D341Med (cell line): Measurements from ENCODE around the gene GALC.
A peak's percentile ranks its signal among the peaks of the same experiment; 100 is the strongest.

Experiments used
- DNase-seq: peaks from one replicate; pipeline ENCODE4 v3.0.0; 2012; ENCODE audit warnings: low spot score

The GALC gene

GRCh38 chr14:87955501-87955900 is 37.5 kb downstream of the GALC start:
- no peak for DNase-seq

GRCh38 chr14:87952307-87953094 is 40.5 kb downstream of the GALC start:
- no peak for DNase-seq

DNA sequence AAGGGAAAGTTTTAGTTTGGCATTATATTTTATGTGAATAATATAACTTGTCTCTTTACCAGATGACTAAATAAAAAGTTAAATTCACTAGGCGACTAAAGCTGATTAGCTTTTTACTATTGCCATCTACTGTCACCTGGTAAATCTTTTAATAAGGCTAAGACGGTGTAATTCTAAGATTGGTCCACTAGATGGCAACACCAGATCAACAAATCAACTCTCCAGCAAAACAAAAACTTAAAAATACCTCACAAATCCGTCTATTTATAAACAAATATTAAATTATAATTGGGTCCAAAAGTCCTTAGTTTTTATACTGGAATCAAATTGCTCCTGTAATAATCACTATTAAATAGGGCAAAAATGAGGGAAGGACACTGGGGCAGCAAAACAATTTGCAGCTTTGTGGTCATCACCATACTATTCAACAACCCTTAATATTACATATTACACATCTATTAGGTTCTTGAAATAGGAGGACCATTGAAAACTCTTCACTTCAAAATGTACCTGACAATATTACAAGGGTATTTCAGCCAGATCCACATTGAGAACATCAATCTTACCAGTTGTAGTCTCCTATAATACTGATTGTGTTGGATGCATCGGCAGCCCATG is 47.9 kb downstream of the GALC start:
- no peak for DNase-seq

DNA sequence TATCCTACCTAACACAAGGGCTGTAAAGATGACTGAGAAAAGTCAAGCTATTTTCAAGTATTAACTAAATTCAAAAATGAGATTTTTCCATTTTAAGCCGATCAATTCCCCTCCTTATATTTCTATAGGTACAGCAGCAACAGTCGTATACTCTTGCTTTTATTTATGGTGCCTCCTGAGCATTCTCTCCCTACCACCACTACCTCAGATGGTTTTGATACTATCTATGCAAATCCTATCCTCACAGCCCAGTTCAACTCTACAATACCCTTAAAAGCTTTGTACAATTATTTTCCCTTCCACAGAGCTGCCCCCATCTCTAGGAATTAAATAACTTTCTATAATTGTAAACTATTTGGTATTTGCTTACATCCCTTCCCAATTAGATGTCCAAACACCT is 52.1 kb downstream of the GALC start:
- no peak for DNase-seq

DNA sequence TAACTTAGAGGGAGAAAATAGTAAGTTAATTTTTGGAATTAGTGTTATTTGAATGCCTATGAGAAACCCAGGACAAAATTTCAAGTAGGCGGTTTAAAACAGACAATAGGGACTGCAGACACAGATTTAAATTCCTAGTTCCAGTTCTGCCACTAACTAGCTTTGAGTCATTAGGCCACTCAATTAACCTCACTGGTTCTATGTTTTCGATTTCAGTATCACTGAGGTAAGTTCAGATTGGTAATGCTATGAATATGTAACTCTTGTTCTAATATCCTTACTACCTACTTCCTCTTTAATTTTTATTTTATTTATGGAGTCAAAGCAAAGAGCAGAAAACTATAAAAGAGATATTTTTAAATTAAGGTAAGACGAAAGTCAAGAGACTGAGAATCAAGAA is 52.6 kb downstream of the GALC start:
- no peak for DNase-seq

- DNase-seq, result no peak
Measured at GRCh38 chr14:87935886-87936285, 57.1 kb downstream of the GALC start.

DNA sequence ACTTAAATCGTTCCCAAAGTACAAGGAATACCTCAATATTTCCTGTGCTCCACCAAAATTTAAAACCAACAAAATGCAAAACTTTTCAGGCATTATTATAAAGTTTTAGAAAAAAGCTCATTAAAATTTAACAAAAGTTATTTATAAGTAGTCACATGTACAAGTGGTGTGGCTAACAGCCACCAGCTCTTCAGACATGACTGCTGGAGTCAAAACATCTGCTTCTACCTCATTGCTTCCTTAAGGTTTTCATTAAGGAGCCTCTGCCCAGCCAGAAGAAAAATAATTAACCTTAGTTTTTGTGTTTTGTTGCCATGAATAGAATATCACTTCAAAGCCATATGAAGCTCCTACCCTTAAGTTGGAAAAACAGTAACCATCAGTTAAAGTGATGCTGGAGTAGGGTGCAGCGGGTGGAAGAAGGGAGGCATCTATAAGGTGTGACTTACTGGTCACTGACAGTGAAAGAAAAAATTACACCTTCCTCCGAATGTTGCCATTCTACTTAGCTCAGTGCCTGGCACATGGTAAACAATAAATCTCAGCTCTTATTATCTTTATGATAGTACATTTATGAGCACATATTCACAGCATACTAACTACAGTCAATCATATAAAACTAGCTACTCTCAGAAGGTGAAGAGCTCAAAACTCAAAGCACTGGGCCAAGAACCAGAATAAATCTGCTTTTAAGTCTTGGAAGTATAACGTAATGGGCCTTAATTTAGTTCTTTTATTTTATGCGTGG is 57.7 kb downstream of the GALC start:
- no peak for DNase-seq

DNA sequence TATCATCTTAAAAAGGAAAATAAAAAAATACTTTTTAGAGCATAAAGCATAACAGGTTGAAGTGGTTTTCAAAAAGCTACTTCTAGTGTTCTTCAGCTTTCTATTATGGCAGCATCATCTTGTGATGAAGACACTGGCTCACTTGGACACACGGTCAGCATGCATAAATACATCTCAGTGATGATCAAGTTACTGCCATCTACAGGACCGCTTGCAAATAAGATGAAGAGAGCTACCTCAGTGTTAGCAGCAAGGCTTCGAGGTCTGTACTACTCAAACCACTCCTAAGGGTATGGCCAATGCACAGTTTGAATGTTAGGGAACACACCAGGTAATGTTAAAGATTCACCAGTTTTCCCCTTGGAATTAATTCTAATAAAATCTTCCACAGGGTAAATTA is 58.8 kb downstream of the GALC start:
- DNase-seq, result no peak

- DNase-seq, result no peak
Measured at GRCh38 chr14:87916886-87917275, 76.1 kb downstream of the GALC start.

GRCh38 chr14:87916103-87916885 is 76.7 kb downstream of the GALC start:
- DNase-seq, result no peak

- DNase-seq, result no peak
Measured at GRCh38 chr14:87908550-87908949, 84.4 kb downstream of the GALC start.

DNA sequence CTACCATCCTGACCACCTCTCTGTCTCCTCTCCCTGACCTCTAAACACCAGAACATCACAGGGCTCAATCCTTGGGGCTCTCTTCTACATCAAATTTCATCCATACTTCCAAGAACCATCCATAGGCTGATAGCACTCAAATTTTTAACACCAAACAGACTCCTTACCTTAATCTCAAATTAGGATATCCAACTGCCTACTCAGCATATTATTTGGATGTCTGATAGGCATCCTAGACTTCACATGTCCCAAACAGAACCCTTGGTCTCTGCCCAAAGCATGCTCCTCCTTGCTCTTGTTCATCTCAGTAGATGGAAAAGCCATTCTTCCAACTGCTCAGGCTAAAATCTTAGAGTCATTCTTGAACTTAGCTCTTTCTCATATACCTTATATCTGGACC is 91.3 kb downstream of the GALC start:
- DNase-seq, result no peak

- DNase-seq, result no peak
Measured at GRCh38 chr14:87901236-87901635, 91.7 kb downstream of the GALC start.

DNA sequence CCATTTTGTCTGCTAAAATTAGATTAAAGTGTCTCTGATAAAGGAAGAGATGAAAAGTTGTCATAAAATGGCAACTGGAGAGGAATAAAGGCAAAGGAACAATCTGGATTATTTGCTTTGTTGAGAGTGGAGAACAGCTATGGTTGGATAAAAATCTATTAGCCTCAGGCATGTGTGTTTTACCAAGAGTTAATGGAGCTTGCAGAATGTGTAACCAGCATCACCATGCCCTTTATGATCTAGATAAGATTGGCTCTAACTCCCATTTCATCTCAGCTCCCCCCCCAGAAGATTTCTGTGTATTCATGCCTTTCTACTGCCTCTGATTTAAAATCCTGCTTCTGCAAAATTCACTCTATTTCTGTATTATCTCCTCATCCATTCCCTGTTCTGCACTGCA is 93.8 kb downstream of the GALC start:
- DNase-seq, result no peak

- no peak for DNase-seq
Measured at GRCh38 chr14:87898301-87898700, 94.7 kb downstream of the GALC start.

GRCh38 chr14:87896393-87897380 is 96.3 kb downstream of the GALC start:
- DNase-seq, result peak; percentile 48

DNA sequence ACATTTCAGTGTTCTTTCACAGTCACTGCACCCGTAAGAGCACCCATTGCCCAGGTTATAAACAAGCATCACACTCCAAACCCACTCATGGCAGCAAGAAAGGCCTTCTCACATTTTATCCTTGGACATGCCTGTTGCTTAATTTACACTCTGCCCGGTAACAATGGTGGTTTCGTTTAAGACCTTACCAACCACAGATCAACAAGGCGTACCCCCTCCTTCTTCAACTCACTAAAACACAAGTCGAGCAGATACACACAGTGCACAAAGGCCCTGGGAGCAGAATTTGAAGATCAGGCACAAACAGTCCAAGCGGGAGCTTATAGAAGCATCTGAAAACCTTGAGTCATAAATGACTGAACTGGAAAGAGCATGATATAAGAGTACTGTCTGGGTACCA is 98.1 kb downstream of the GALC start:
- no peak for DNase-seq

- no peak for DNase-seq
Measured at GRCh38 chr14:87892763-87893162, 100.2 kb downstream of the GALC start.

DNA sequence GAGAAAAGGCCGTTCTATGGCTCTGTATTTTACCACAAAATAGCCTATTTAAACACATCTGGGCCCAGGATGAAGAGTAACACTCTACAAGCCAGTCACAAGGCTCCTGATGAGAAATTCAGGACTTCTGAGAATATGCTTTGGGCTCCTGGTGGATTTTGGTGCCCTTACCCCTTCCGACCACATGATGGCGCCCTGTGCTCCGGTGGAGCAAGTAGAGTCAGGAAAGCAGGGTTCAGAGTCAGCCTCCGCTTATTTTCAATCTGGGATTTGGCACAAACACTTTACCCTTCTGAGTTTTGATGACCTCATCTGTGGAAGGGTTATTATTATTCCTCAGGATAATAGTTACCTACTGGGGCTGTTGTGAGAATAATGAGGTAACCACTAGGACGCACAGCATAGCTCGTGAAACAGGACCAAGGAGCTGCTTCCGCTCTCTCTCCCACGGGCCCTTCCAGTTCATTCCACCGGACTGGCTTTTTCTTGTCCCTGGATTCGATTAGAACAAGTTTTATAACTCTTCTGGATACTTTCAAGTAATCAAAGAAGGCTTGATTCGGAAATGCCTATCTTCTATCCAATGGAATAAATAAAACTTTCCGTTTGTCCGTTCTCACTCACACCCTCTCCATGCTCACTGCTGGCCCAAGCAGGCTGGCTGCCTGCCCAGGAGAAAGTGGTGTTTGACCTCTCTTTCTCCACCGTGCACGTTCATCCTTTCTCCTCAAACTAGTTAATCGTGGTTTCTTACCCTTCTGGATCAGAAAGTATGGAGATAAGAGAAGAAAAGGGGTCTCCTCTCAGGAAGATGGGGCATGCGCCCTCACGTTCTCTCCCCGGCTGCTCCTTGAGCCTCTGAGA is 104.6 kb downstream of the GALC start:
- DNase-seq, result peak; percentile 56

DNA sequence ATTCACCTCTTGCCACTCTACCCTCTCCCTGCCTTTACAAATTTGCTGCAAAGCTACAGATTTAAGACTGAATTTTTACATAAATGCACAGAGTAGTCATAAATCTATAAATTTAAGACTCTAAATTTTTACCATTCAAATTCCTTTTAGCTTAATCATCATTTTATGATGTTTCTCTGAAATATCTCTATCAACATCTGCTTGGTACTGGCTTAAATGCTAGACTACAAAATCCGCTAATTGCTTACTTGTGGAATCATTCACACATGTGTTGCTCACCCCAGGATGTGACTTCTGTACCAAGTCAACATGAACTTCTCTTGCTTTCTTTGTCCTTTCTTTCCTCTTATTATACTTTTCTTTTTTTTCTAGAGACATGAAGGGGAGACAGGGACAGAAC is 109.2 kb downstream of the GALC start:
- no peak for DNase-seq
